Measurements from ENCODE around the gene INMT.

The INMT gene

DNA sequence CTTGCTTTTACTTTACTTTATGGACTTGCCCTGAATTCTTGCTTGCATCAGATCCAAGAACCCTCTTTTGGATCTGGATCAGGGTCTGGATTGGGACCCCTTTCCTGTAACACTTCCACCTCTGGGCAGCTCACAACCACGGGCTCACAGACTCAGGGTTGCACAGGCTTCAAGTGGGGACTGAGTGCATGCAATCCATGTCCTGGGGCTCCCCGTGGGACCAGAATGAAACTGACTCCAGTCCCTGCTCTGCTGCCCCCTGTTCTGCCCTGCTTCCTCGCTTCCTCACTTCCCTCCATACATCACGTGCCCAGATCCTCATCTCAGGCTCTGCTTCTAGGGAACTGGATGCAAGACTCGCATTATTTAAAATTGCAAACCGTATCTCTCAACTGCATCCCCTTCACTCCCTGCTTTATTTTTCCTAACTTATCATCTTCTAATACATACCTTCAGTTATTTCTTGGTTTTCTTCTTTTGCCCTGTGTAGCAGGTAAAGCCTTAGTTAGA, 23.3 kb upstream of the INMT start:
- DNase-seq (ENCODE audit: low spot score), result no peak

DNA sequence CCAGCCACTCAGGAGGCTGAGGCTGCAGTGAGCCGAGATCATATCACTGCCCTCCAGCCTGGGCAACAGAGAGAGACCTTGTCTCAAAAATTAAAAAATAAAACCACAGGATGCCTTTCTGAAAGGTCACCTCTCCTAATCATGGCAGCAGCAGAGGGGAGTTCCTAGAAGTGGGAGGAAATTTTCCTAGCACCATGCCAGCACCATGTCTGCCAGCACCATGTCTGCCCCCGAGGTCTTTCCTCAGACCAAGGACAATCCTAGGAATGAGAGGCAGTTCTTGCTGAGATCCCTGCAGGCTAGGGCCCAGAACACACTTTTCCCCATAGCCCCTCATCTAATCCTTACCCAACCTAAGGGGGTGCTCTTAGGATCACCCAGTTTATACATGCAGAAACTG, 22.3 kb upstream of the INMT start:
- DNase-seq (ENCODE audit: low spot score), result no peak

DNA sequence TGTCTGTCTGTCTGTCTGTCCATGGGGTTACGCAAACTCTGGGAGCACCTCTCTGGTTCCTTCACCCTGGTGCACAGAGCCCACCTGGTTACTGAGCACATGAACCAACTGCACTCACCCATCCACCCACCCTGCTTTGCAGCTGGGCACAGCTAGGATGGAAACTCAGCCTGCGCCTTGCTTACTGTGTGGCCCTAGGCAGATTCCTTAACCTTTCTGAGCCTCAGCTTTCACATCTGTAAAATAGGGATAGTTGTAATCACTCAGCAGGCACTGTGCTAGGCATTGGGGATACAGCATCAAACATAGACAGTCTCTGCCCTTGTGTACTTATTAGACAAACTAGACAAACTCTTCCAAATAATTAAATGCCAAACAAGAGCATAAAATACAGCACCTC, 21.8 kb upstream of the INMT start:
- no peak for DNase-seq (ENCODE audit: low spot score)

DNA sequence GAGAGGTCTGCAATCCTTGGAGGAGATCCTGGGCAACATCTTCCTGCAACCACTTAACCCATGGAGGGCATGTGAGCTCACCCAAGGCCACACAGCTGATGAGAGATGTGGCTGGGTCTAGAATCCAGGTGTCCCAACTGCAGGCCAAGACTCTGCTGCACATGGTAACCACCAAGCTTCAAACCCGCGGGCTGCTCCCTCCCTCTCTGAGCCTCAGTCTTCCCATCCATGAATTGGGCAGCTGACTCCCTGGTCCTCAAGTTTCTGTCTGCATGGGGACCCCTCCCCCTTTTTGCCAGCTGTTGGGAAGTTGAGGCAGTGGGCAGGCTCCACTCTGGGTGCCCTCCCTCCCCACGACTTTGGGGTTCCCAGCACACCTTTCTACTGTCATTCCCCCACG, 20.9 kb upstream of the INMT start:
- DNase-seq (ENCODE audit: low spot score), result no peak

DNA sequence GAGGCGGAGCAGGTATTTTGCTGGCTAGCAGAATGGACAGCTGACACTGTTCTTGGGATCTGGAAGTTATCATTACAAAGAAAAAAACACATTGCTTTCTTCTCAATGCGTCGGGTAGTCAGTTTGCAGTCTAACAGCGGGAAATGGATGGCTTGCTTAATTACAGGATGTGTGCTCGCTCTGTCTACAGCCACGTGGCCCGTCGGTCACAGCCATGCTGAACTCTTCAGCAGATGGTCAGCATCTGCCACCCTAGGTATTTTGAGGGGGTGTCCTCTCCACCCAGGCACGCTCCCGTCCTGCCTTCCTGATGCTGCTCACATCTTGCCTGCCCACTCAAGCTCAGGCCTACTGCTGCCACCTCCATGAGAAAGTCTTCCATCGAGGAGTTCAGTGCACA, 20.4 kb upstream of the INMT start:
- no peak for DNase-seq (ENCODE audit: low spot score)

DNA sequence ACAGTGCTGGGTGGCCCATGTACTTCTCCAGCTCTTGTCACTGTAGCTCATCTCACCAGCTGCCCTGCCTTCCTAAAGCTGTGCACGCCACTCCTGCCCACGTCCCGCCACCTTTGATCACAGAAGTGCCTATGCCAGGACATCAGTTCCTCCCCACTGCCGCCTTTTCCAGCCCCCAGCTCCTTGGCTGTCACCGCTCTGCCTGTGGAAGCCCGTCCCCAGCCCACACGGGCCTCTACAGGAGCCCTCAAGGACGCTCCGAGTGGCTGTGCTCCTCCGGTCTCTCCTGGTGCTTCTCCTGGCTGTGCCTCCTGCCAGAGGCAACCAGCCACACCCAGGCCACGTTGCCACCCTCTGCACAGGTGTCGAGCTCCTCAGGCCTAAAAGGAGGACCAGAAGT, 19.3 kb upstream of the INMT start:
- no peak for DNase-seq (ENCODE audit: low spot score)

DNA sequence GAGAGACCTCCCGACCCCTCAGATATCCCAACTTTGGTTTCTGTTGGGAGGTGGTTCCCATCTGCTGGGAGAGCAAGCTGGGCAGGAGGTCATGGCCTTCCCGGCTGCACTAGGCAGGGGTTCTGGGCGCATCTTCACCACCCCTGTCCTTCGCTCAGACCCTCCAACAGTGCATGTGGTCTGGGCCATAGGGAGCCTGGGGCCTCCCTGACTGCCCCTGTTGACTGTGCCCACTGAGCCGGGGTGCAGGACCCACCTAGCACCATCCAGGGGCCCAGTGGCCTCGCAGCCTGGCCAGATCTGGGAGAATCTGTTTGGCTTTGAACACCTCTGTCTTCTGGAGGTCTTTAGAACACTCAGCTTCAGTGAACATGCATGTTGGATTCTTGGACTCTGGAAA, 18.7 kb upstream of the INMT start:
- no peak for DNase-seq (ENCODE audit: low spot score)

DNA sequence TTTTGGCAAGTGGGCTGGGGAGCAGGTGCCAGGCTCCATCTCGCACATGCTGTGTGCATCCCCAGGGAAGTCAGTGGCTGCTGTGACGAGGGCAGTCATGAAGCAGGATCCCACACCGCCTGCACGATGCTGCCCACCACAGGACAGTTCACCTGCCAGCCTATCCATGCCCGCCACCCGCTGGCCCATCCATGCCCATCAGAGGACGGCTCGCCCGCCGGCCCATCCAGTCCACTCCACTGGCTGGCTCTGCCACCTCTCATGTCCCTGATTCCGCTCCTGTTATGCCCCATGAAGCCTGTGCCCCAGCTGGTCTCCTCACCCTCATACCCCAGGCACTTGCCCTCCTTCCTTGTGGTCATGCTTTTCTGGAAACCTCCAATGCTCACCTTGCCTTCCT, 18.2 kb upstream of the INMT start:
- DNase-seq (ENCODE audit: low spot score), result no peak

DNA sequence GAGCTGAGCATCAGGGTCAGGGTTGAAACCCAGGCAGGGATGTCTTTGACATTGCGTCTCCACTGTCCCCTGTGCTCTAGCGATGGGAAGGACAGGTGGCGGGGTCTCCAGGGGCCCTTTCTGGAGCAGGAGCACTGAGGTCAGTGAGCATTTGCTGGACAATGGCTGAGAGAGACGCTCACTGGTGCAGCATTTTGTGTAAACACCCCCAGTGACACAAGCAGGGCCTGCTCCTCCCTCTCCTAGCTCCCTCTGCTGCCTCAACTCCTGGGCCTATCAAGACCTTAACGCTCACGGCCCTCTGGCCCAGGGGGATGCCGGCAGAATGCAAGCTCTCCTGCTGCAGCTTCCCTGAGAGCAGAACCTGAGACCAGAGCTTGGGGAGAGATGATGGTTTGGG, 17.4 kb upstream of the INMT start:
- no peak for DNase-seq (ENCODE audit: low spot score)

DNA sequence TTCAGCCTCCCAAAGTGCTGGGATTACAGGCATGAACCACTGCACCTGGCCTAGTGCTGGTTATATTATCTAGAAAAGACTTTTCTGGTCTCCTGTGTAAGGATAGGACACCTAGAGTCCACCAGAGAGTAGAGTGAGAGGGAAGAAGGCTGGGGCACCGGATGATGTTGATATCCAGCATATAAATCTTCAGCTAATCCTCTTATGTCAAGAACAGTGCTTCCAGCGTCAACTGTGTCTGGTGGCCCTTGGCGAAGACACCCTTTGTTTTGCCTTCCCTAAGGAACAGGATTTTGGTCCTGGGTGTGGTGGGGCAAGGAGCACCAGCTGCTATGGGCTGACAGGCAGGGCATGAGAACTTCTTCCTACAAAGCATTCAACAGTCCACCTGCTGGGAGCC, 16.3 kb upstream of the INMT start:
- no peak for DNase-seq (ENCODE audit: low spot score)

DNA sequence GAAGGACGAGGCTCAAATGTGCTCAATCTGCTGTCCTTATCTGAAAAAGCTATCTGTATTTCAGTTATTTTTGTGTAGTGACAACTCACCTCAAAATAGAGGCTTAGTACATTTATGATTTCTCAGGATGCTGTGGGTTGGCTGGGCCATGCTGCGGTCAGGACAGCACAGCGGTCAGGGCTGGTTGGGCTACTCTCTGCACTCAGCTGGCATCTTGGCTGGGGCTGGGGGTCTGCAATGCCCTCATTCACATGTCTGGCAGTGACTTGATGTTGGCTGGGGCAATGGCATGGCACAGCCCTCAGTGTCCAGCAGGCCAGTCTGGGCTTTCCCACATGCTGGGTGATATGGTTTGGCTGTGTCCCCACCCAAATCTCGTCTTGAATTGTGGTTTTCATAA, 15.6 kb upstream of the INMT start:
- DNase-seq (ENCODE audit: low spot score), result no peak

DNA sequence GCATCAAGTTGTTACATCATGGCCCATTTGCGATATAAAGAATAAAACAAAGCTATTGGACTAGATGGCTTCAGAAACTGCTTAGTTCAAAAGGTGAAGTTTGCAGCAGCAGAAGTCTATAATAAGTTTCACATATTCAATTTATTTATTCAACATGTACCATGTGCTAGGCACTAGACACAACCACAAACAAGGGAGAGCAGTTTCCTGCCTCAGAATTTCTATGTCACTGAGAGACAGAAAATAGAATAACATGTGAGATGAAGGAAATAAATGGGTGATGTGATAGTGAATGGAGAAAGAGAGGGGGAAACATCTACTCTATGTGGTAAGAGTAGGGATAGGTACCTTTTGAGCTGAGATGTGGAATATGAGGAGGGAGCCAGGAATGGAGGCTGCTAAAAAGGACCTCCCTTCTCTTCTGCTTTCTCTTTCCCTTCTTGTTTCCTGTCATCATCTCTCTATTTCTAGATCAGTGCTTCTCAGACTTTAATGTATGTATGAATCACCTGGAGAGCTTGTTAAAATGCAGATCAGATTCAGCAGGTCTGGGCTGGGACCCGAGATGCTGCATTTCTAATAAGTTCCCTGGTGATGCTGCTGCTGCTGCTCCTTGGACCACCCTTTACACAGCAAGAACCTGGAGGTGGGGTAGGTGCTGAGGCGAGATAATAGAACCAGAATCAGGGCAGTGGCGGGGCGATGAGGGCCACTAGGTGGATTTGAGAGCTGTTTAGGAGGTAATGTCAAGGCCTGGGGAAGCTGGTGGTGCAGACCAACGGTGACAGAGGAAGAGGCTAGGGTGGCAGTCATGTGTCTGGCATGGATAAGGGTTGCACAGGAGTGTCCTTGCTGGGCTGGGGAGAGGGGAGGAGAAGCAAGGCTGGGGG, 13.7 kb upstream of the INMT start:
- no peak for DNase-seq (ENCODE audit: low spot score)

DNA sequence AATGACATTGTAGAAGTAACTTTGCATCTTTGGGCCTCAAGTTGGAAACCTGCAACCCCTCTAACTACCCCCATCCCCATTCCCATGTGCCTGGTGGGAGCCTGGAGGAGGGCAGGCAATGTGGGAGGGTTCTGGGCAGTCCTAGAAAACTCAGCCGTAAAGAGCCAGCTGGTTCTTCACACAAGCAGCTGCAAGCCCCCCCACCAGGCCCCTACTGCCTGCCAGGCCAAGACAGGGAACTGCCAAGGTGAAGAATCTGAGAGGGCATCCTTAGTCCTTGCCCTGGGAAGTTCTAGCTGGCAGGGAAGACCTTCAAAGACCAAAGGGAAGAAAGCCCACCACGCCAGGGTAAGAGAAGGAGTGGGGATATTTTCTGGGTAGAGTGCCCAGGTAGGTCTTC, 12.2 kb upstream of the INMT start:
- DNase-seq (ENCODE audit: low spot score), result no peak

DNA sequence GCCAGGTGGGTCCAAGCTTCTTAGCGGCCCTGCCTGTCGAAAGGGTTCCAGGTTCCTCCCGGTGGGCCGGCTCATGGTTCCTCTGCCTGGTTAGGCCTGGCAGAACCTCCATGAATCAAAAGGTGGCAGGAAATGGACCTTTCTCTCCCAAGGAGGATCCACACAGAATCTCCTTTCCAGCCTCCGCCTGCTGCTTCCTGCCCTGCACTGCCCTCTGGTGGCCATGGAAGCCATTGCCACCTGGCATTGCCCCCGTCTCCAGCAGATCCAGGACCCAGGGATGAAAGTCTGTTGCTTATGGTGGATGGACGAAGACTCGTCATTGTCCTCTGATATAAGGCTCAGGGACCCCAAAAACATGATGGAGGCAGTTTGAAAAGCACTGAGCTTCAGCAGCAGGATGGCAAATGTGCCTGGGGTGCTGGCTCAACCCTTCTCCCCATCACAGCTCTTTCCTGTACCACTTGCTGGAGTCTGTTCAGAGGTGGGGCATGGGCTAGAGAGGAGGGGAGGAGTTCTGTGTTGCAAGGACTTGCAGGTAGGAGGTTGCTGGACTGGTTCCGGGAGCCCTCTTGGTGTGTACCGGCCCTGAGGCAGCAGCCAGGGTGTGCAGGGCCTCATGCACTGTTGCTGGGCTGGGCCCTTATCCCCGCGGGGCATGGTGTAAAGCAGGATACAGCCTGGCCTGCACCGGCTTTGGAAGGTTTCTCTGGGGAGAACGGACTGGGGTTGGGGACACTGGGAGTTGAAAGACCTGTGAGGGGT, 11.3 kb upstream of the INMT start:
- DNase-seq (ENCODE audit: low spot score), result peak; percentile 66

DNA sequence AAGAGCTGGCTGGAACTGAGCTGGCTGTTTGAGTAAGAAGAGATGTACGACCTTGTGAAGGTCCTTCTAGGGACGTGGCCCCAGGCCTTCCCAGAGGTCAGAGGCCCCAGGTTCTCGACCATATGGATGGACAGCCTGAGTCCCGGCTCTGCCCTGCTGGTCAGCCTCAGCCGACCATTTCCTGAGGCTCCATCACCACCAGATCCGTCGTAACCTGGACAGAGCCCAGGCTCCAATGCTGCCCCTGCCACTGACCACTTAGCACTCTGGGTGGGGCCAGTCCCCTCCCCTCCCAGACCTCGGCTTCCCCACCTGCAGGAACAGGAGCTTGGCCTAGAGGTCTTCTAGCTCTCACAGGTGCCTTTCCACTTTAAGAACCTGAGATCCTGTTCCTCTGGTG, 10.6 kb upstream of the INMT start:
- no peak for DNase-seq (ENCODE audit: low spot score)

DNA sequence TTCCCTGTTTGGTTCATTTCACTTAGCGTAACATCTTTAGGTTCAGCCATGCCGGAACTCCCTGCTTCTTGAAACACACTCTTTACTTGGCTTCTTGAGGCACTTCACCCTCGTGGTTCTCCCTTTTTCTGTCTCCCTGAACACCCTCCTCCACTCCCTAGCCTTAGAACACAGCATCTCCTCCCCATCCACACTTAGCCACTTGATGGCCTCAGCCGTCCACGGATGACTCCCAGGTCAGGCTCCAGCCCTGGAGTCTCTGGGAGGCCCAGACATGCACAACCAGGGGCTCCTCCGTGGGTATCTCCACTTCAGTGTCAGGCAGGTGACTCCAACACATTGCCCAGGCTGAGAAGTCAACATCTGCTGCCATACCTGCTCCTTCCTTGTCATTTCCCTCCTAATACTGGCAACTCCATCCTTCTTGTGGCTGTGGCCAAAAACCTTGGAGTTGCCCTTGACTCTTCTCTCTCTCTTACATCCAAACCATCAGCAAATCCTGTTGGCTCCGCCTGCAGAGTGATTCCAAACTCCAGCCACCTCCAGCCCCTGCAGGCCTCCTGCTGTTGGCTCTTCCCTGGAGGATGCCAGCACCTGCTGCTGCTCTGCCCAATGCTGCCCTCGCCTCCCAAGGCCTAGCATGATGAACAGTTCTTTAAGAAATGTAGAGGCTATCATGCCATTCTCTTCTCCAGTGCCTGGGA, 8.4 kb upstream of the INMT start:
- DNase-seq (ENCODE audit: low spot score), result peak; percentile 16

DNA sequence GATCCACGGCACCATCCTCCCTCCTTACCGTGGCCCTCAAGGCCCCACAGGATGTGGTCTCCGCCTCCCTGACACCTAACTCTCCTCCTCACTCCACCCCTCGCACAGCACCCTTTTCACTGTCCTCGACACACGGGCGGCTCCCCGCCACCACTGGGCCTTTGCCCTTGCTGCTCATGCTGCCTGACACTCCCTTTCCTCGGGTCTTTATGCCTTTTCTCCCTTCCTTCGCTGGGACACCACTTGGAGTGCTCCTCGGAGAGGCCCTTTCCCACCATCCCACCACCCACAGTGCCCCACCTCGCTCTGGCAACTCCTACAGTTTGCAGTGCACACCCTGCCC, 7.9 kb upstream of the INMT start:
- no peak for DNase-seq (ENCODE audit: low spot score)

DNA sequence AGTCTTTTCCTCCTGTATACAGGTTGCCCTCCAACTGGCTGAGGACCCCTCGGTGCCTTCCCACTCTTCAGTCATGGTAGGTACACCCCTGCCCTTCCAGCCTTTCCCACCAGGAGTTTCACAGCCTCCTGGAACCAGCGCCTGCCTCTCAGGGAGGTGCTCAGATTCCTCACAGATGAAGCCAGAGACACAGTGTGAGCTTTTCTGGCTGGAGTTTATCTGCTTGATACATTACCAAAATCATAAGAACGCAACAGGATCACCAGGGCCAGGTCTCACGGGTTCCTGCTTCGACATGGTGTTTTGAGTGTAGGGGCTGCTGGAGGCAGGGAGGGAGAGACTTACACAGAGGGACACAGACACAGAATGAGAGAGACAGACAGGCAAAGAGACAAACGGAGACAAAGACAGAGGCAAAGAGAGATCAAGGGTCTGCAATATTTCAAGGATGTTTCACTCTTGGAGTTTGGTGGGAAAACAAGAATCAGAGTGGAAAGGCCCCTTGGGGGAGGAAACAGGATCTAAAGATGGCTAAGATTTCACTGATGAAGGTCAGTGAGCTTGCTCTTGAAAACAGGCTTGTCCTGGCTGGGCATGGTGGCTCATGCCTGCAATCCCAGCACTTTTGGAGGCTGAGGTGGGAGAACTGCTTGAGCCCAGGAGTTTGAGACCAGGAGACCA, 6.5 kb upstream of the INMT start:
- no peak for DNase-seq (ENCODE audit: low spot score)

DNA sequence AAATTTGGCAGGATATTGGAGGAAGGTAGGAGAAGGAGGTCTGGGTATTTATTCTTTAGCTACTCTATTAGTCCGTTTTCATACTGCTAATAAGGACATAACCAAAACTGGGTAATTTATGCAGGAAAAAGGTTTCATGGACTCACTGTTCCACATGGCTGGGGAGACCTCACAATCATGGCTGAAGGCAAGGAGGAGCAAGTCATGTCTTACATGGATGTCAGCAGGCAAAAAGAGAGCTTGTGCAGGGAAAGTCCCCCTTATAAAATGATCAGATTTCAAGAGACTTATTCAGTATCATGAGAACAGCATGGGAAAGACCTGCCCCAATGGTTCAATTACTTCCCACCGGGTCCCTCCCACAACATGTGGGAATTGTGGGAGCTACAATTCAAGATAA, 1.9 kb upstream of the INMT start:
- no peak for DNase-seq (ENCODE audit: low spot score)

DNA sequence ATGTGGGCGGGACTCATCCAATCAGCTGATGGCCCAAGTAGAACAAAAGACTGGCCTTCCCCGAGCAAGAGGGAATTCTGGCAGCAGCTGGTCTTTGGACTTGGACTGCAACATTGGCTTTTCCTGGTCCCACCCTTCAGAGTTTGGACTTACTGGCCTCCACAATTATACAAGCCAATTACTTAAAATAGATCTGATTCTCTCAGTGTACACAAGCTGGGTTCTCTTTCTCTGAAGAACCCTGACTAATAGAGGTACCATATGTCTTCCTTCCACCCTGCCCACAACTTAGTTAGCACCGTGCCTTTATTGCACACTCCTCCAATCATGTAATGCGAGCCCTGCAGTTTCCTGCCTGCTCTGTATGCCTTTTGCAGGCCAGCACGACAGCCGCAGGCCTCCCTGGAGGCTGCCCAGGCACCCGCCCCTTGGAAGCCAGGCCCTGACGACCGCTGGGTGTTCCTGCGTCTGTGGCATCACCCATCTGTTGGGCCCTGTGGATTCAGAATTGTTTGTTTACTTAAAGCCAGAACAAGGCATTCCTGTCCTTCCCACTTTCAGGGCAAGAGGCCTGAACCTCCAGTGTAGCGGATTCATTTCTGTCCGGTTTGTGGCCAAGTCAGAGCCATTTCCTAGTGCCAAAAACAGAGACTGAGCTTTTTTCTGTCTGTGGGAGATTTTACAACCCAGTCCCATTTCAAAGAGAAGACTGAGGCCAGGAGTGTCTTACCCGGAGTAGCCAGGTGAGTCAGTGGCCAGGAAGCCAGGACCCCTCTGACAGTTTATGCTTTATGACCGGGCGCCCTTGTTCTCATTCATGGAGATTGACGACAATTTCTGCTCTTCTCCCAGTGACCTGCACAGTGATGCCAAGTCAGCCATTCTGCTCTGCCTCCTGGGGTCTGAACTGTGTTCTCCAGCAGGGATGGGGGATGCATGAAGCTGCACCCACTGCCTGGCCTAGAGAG, 968 bp upstream of the INMT start:
- DNase-seq (ENCODE audit: low spot score), result no peak

DNA sequence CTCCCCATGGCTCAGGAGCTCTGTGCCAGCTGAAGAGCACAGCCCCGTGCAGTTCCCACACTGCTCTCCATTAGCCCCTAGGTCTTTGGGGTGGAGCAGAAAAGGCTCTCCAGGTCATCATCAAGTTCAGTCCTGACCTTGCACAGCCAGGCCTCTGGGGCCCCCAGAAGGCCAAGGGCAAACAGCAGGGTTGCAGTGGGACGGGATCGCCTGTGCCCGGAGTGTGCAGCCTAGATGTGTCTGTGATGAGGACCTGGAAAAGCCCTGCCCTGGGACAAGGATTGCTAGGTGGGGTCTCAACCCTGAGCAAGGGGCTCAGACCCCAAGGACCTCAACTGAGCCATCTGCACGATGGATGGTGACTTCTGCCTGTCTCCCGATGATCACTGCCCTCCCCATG, 549 bp downstream of the INMT start:
- DNase-seq (ENCODE audit: low spot score), result no peak

Measured in kidney capillary endothelial cell (primary cell).